Spleen (tissue), 7 donors: ENCODE results near the gene KARS1.

Experiments
- POLR2A ChIP-seq, 3 donors: fragments of 450-650 bp; IDR thresholded peaks; one replicate each; pipeline ENCODE4 v1.5.1; 2017; ENCODE audit warnings: antibody characterized with exemption in 3 of 3, mild to moderate bottlenecking in 1 of 3
- POLR2AphosphoS5 ChIP-seq, 3 donors: sonication (generic); formaldehyde crosslinking; IDR thresholded peaks; one replicate each; pipeline ENCODE4 v1.5.1; 2017; ENCODE audit warnings: antibody characterized with exemption in 3 of 3
- TF ChIP-seq, protein P1 (sequence below), 11 experiments: fragments of 200-600 bp in 7 of 11; fragments of 450-650 bp in 4 of 11; sonication (generic) in 4 of 11; IDR thresholded peaks in 8 of 11; conservative IDR thresholded peaks in 3 of 11; 1 replicate in 7 of 11; 2 replicates in 4 of 11; pipeline versions ENCODE4 v1.4.0 to v1.8.0; 2016 to 2021; ENCODE audit warnings: antibody characterized with exemption in 11 of 11, inconsistent platforms in 4 of 11, mild to moderate bottlenecking in 1 of 11
- donor health status: DM: no; HTN: no; CAD: no; lungs with moderate emphysema.
- donor health status: DM: no; HTN: no; CAD: no.
- donor health status: DM: no; HTN: no; CAD: no.

DNA sequence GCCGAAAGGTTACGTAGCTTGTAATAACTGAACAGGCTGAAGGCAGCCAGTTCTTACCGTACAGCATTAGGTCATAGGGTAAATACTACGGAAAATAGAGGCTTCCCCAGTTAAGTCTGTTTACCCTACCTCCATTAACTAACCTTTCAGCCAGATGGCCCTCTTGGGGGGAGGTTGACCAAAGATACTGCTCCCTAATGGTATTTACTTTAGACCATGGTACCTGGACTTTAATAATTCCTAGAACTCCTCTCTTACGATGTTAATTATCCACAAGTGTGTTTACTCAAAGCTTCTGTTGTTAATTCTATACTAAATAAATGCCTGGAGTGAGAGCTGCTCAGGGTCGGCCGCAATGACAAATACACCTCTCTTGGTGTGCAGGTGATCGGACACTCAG is 14.6 kb downstream of the KARS1 start:
- TF ChIP-seq POLR2A (IDR thresholded peaks at IDR 0.05) (no peak), POLR2AphosphoS5 (IDR thresholded peaks at IDR 0.05) (no peak)
- TF ChIP-seq, protein P1, sequence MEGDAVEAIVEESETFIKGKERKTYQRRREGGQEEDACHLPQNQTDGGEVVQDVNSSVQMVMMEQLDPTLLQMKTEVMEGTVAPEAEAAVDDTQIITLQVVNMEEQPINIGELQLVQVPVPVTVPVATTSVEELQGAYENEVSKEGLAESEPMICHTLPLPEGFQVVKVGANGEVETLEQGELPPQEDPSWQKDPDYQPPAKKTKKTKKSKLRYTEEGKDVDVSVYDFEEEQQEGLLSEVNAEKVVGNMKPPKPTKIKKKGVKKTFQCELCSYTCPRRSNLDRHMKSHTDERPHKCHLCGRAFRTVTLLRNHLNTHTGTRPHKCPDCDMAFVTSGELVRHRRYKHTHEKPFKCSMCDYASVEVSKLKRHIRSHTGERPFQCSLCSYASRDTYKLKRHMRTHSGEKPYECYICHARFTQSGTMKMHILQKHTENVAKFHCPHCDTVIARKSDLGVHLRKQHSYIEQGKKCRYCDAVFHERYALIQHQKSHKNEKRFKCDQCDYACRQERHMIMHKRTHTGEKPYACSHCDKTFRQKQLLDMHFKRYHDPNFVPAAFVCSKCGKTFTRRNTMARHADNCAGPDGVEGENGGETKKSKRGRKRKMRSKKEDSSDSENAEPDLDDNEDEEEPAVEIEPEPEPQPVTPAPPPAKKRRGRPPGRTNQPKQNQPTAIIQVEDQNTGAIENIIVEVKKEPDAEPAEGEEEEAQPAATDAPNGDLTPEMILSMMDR (IDR thresholded peaks at IDR 0.05 in 8 of 11, conservative IDR thresholded peaks at IDR 0.05 in 3 of 11): no peak
